MV-4-11 (cell line): Measurements from ENCODE around the gene LARP1.
"Not testable (repeated sequence)": the region's sequence is repeated elsewhere in the genome, so short reads cannot be mapped to it uniquely, and the experiment has no call there.

Experiments used
- DNase-seq: peaks from one replicate; lab custom pipeline; 2025; lab: John Stamatoyannopoulos, UW

The LARP1 gene

DNA sequence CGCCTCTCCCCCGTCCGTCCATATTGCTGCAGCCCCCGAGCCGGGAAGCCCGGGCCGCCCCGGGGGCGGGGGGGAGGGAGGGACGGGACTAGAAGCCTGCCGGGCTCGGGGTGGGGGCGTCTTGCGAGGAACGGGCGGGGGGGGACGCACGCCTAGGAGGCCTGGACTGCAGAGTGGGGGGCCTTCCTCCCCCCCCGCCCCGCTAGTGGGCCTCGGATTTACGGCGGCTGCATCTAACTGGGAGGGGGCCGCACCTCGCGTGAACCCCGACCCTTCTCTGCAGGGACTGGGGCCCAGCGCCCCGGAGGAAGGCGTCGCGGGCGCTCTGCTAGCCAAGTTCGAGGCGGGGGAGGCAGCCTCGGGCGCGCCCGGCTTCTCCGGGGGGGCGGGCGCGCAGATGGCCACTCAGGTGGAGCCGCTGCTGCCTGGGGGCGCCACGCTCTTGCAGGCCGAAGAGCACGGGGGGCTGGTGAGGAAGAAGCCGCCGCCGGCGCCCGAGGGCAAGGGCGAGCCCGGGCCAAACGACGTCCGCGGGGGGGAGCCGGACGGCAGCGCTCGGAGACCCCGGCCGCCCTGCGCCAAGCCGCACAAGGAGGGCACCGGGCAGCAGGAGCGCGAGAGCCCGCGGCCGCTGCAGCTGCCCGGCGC, at the start of gene LARP1:
LARP1 (plus strand) TSS at position 17 of the 648 bp plus-strand sequence; CDS start at position 398, 381 bp downstream.
- no peak for DNase-seq

DNA sequence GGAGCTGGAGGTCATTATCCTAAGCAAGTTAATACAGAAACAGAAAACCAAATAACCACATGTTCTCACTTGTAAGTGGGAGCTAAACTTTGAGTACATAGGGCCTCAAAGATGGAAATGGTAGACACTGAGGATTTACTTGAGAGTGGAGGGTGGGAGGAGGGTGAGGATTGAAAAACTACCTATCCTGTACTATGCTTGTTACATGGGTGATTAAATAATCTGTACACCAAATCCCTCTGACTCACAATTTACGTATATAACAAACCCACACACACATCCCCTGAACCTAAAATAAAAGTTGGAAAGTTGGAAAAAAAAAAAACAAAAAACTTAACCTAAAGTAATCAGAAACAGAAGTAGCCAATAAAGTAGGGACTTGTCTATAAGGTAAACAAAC, 48.8 kb upstream of the LARP1 start:
- DNase-seq: no peak

- no peak for DNase-seq
Measured at GRCh38 chr5:154707641-154708040, 47.5 kb upstream of the LARP1 start.

DNA sequence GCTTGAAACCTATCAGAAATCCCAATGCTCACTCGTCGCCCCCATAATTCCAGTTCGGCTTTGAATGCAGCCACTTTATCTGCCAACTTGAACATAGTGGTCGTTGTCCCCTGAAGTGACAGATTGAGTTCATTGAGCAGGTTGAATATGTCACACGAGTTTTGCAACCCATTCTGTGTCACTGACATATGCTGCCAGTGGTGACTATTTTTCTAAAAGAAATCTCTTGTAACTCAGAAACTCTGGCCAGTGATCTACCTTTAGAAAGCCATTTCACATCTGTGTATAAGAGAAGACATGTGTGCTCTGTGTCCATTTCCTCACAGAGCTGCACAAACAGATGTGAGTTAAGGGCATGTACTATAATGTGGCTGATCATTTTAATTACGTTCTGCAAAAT, 47.0 kb upstream of the LARP1 start:
- no peak for DNase-seq

GRCh38 chr5:154708846-154709245, 46.3 kb upstream of the LARP1 start:
- peak; percentile 62 for DNase-seq

GRCh38 chr5:154709368-154710305, 45.5 kb upstream of the LARP1 start:
- no peak for DNase-seq

- DNase-seq: no peak
Measured at GRCh38 chr5:154712518-154713437, 42.4 kb upstream of the LARP1 start.

GRCh38 chr5:154713615-154714125, 41.5 kb upstream of the LARP1 start:
- no peak for DNase-seq

GRCh38 chr5:154714266-154714986, 40.8 kb upstream of the LARP1 start:
- peak; percentile 67 for DNase-seq

DNA sequence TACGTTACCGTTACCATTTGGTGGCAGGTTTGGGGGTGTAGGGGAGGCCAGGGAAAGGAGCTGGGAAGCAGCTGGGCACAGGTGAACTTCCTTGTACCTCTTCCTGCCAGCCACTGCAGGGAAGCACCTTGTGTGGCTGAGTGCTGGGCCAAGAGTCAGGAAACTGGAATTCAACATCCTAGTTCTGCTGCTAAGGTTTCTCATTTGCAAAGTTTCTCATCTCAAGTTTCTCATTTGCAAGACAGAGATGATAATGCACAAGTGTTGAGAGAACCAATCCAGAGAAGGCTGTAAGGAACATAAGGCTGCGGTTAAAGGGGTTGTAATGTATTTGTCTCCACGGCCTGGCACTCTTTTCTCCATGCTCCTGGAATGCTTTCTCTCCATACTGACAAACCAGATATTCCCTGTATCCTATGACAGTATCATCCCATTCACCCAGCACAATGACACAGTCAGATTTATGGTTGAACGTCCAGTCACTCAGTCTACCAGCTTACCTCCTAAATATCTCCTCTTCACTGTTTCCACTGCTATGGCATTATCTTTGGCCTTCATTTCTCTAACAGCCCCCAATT, 33.6 kb upstream of the LARP1 start:
- no peak for DNase-seq

GRCh38 chr5:154722097-154722496, 33.1 kb upstream of the LARP1 start:
- no peak for DNase-seq

GRCh38 chr5:154722936-154723335, 32.2 kb upstream of the LARP1 start:
- no peak for DNase-seq

GRCh38 chr5:154723740-154724505, 31.3 kb upstream of the LARP1 start:
- DNase-seq: no peak

DNA sequence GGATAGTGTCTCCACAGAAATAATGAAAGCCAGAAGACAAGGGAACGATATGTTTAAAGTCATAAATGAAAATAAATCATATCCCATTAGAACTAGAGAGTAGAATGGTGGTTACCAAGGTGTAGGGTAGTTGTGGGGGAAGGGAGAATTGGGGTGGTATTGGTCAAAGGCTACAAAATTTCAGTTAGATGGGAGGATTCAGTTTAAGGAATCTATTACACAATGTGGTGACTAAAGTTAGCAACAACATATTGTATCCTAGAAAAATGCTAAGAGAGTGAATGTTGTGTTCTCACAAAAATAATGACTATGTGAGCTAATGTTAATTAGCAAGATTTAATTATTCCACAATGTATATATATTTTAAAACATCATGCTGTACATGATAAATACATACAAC, 27.8 kb upstream of the LARP1 start:
- peak; percentile 48 for DNase-seq

GRCh38 chr5:154728939-154729588, 26.1 kb upstream of the LARP1 start:
- no peak for DNase-seq

GRCh38 chr5:154729613-154730012, 25.6 kb upstream of the LARP1 start:
- no peak for DNase-seq

DNA sequence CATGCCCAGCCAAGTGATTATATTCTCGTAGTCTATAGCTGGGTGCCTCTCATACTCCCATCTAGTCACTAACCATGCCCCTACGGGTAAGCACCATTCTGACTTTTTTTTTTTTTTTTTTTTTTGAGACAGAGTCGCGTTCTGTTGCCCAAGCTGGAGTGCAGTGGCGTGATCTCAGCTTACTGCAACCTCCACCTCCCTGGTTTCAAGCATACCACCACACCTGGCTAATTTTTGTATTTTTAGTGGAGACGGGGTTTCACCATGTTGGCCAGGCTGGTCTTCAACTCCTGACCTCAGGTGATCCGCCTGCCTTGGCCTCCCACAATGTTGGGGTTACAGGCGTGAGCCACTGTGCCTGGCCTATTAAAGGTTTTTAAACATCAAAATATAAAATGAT, 24.4 kb upstream of the LARP1 start:
- not testable (repeated sequence) for DNase-seq

- DNase-seq: no peak
Measured at GRCh38 chr5:154732212-154732611, 23.0 kb upstream of the LARP1 start.
